SJSA1 (cell line): ENCODE measurements around the gene BAG5. TPM values are rescaled to one million over a fixed set of nuclear protein-coding genes. Genes with fewer than 3 reads are reported as not detected.
"Not testable (repeated sequence)": the region's sequence is repeated elsewhere in the genome, so short reads cannot be mapped to it uniquely, and the experiment has no call there.

ENCODE experiments used
- DNase-seq, 2 experiments: peaks; one replicate each; pipeline ENCODE4 v3.0.0-alpha.2; 2015 to 2020; ENCODE audit warnings: low spot score in 2 of 2, low read depth in 1 of 2
- H3K27ac ChIP-seq: fragments of 250-450 bp; sonication (Bioruptor Pico); 2 replicates; pipeline ENCODE4 v1.5.1; 2020; ENCODE audit warnings: mild to moderate bottlenecking, moderate library complexity
- H3K27me3 ChIP-seq: fragments of 250-450 bp; sonication (Bioruptor Pico); replicated peaks from 2 replicates; pipeline ENCODE4 v1.5.1; 2020; ENCODE audit warnings: mild to moderate bottlenecking, moderate library complexity
- H3K36me3 ChIP-seq: fragments of 250-450 bp; sonication (Bioruptor Pico); 2 replicates; pipeline ENCODE4 v1.5.1; 2020; ENCODE audit warnings: mild to moderate bottlenecking
- H3K4me1 ChIP-seq: fragments of 250-450 bp; sonication (Bioruptor Pico); replicated peaks from 2 replicates; pipeline ENCODE4 v1.6.1; 2021; ENCODE audit warnings: mild to moderate bottlenecking
- H3K4me3 ChIP-seq: fragments of 250-450 bp; sonication (Bioruptor Pico); 2 replicates; pipeline ENCODE4 v1.5.1; 2020; ENCODE audit warnings: mild to moderate bottlenecking
- H3K9me3 ChIP-seq: fragments of 250-450 bp; sonication (Bioruptor Pico); replicated peaks from 2 replicates; pipeline ENCODE4 v1.5.1; 2020; ENCODE audit warnings: mild to moderate bottlenecking
- total RNA-seq: library from RNA; depleted of rRNA; stranded (reverse); fragments of >200 nt; shearing (Covaris generic); gene quantifications from 2 replicates; pipeline ENCODE4 v1.2.3, GENCODE V29; 2014; rRNA removed

Gene BAG5
- 17.6 and 19.6 TPM in 2 replicates for total RNA-seq

- H3K4me3 ChIP-seq = peak within 1 kb of the TSS; percentile 98
- peak; percentile 78 to 81 for DNase-seq
- H3K36me3 ChIP-seq = peaks cover 41% of the 10 kb centered on the region
- peaks cover 9% of the 10 kb centered on the region for H3K4me1 ChIP-seq
- H3K9me3 ChIP-seq = no peaks in the 10 kb centered on the region
- H3K27me3 ChIP-seq = no peaks in the 10 kb centered on the region
- peak within 1 kb of the TSS; percentile 87 for H3K27ac ChIP-seq
Observed at GRCh38 chr14:103562429-103563225, at the start of gene BAG5, which contains the start of gene COA8. BAG5 (minus strand) TSS chr14:103562657; CDS start chr14:103561164, 1,493 bp downstream. COA8 (plus strand) TSS chr14:103562960; CDS start chr14:103563002, 42 bp downstream.

- H3K36me3 ChIP-seq = no peaks in the 10 kb centered on the region
- peaks cover 12% of the 10 kb centered on the region for H3K4me1 ChIP-seq
- DNase-seq = no peak
- H3K27me3 ChIP-seq = no peaks in the 10 kb centered on the region
- peaks cover 5% of the 10 kb centered on the region for H3K9me3 ChIP-seq
- no peak overlapping the region for H3K4me3 ChIP-seq
- H3K27ac ChIP-seq = no peak overlapping the region
Observed at GRCh38 chr14:103611215-103611614, 48.8 kb upstream of the BAG5 start.

- H3K4me3 ChIP-seq, DNase-seq, H3K36me3 ChIP-seq: not testable (repeated sequence)
Observed at GRCh38 chr14:103609081-103609480, 46.6 kb upstream of the BAG5 start.

GRCh38 chr14:103607822-103608221, 45.4 kb upstream of the BAG5 start:
- DNase-seq = no peak
- H3K4me3 ChIP-seq = no peak overlapping the region
- H3K4me1 ChIP-seq = peaks cover 12% of the 10 kb centered on the region
- no peaks in the 10 kb centered on the region for H3K36me3 ChIP-seq
- no peaks in the 10 kb centered on the region for H3K27me3 ChIP-seq
- no peak overlapping the region for H3K27ac ChIP-seq
- H3K9me3 ChIP-seq = peaks cover 5% of the 10 kb centered on the region

More at GRCh38 chr14:103609081-103609480, 46.6 kb upstream of the BAG5 start:
- not testable (repeated sequence) for H3K27ac ChIP-seq, H3K27me3 ChIP-seq, H3K9me3 ChIP-seq
- peaks cover 12% of the 10 kb centered on the region for H3K4me1 ChIP-seq

GRCh38 chr14:103606963-103607668, 44.7 kb upstream of the BAG5 start:
- Histone ChIP-seq H3K27ac (no peak overlapping the region), H3K27me3 (no peaks in the 10 kb centered on the region), H3K4me1 (peaks cover 12% of the 10 kb centered on the region), H3K4me3 (no peak overlapping the region), H3K9me3 (peaks cover 5% of the 10 kb centered on the region), H3K36me3 (no peaks in the 10 kb centered on the region)
- peak; percentile 53 to 64 for DNase-seq

- H3K36me3 ChIP-seq = no peaks in the 10 kb centered on the region
- H3K27me3 ChIP-seq = no peaks in the 10 kb centered on the region
- H3K4me3 ChIP-seq = no peak overlapping the region
- H3K9me3 ChIP-seq = no peaks in the 10 kb centered on the region
- peaks cover 12% of the 10 kb centered on the region for H3K4me1 ChIP-seq
- no peak for DNase-seq
- no peak overlapping the region for H3K27ac ChIP-seq
Observed at GRCh38 chr14:103604620-103605019, 42.2 kb upstream of the BAG5 start.

- Histone ChIP-seq H3K9me3 (no peaks in the 10 kb centered on the region), H3K27me3 (no peaks in the 10 kb centered on the region), H3K36me3 (no peaks in the 10 kb centered on the region), H3K27ac (no peak overlapping the region), H3K4me3 (no peak overlapping the region), H3K4me1 (no peaks in the 10 kb centered on the region)
- DNase-seq = no peak
Observed at GRCh38 chr14:103600503-103600902, 38.0 kb upstream of the BAG5 start.

GRCh38 chr14:103597623-103598377, 35.3 kb upstream of the BAG5 start:
- Histone ChIP-seq H3K27me3 (no peaks in the 10 kb centered on the region), H3K27ac (no peak overlapping the region), H3K36me3 (no peaks in the 10 kb centered on the region), H3K4me3 (no peak overlapping the region), H3K4me1 (no peaks in the 10 kb centered on the region), H3K9me3 (no peaks in the 10 kb centered on the region)
- peak; percentile 6 to 66 for DNase-seq

- peaks cover 5% of the 10 kb centered on the region; the same call in 1 of the 2 replicates for H3K36me3 ChIP-seq
- H3K4me1 ChIP-seq = no peaks in the 10 kb centered on the region
- no peaks in the 10 kb centered on the region for H3K9me3 ChIP-seq
- no peak for DNase-seq
- H3K27me3 ChIP-seq = no peaks in the 10 kb centered on the region
- H3K27ac ChIP-seq = no peak overlapping the region
- H3K4me3 ChIP-seq = no peak overlapping the region
Observed at GRCh38 chr14:103594265-103594664, 31.8 kb upstream of the BAG5 start.

GRCh38 chr14:103593577-103593976, 31.1 kb upstream of the BAG5 start:
- no peak for DNase-seq
- Histone ChIP-seq H3K4me1 (no peaks in the 10 kb centered on the region), H3K27me3 (no peaks in the 10 kb centered on the region), H3K36me3 (peaks cover 5% of the 10 kb centered on the region; the same call in 1 of the 2 replicates), H3K27ac (no peak overlapping the region), H3K4me3 (no peak overlapping the region), H3K9me3 (no peaks in the 10 kb centered on the region)

GRCh38 chr14:103584326-103584915, 22.0 kb upstream of the BAG5 start:
- H3K27ac ChIP-seq = no peak overlapping the region
- H3K4me1 ChIP-seq = no peaks in the 10 kb centered on the region
- no peak for DNase-seq
- no peak overlapping the region for H3K4me3 ChIP-seq
- H3K36me3 ChIP-seq = peaks cover 6% of the 10 kb centered on the region; the same call in 1 of the 2 replicates
- no peaks in the 10 kb centered on the region for H3K9me3 ChIP-seq
- H3K27me3 ChIP-seq = no peaks in the 10 kb centered on the region

GRCh38 chr14:103581954-103582703, 19.7 kb upstream of the BAG5 start:
- no peaks in the 10 kb centered on the region for H3K27me3 ChIP-seq
- no peak overlapping the region for H3K4me3 ChIP-seq
- no peak for DNase-seq
- H3K9me3 ChIP-seq = no peaks in the 10 kb centered on the region
- H3K36me3 ChIP-seq = peaks cover 19% of the 10 kb centered on the region
- H3K4me1 ChIP-seq = no peaks in the 10 kb centered on the region; the same call in 1 of the 2 replicates
- H3K27ac ChIP-seq = no peak overlapping the region

- Histone ChIP-seq H3K27me3 (no peaks in the 10 kb centered on the region), H3K36me3 (peaks cover 27% of the 10 kb centered on the region), H3K4me3 (no peak overlapping the region), H3K4me1 (peaks cover 7% of the 10 kb centered on the region), H3K27ac (no peak overlapping the region), H3K9me3 (no peaks in the 10 kb centered on the region)
- DNase-seq = no peak
Observed at GRCh38 chr14:103581206-103581605, 18.7 kb upstream of the BAG5 start.
